Measurements from ENCODE around the gene MUC4.

MUC4 gene

GRCh38 chr3:195815169-195815771 is 3.5 kb upstream of the MUC4 start:
- no peak for TF ChIP-seq CTCF (conservative IDR thresholded peaks at IDR 0.05)
- TF ChIP-seq ZFX (IDR thresholded peaks at IDR 0.05) = no peak
- H3K27ac ChIP-seq = no peak overlapping the region

GRCh38 chr3:195813916-195814640 is 2.3 kb upstream of the MUC4 start:
- TF ChIP-seq ZFX (IDR thresholded peaks at IDR 0.05) (no peak), CTCF (conservative IDR thresholded peaks at IDR 0.05) (no peak)
- H3K27ac ChIP-seq = no peak overlapping the region

- no peak for TF ChIP-seq CTCF (conservative IDR thresholded peaks at IDR 0.05)
- TF ChIP-seq ZFX (IDR thresholded peaks at IDR 0.05) = no peak
- no peak overlapping the region for H3K27ac ChIP-seq
These were observed 637 bp upstream of the MUC4 start for GRCh38 chr3:195812366-195812765.

GRCh38 chr3:195810455-195810845 is 1.3 kb downstream of the MUC4 start:
- TF ChIP-seq ZFX (IDR thresholded peaks at IDR 0.05) (no peak), CTCF (conservative IDR thresholded peaks at IDR 0.05) (no peak)
- H3K27ac ChIP-seq = no peak overlapping the region

- no peak for TF ChIP-seq CTCF (conservative IDR thresholded peaks at IDR 0.05)
- TF ChIP-seq ZFX (IDR thresholded peaks at IDR 0.05) = no peak
- no peak overlapping the region for H3K27ac ChIP-seq
These were observed 1.8 kb downstream of the MUC4 start for GRCh38 chr3:195809796-195810454.

GRCh38 chr3:195809291-195809785 is 2.4 kb downstream of the MUC4 start:
- TF ChIP-seq CTCF (conservative IDR thresholded peaks at IDR 0.05) (no peak), ZFX (IDR thresholded peaks at IDR 0.05) (no peak)
- H3K27ac ChIP-seq = no peak overlapping the region

GRCh38 chr3:195808741-195809290 is 2.9 kb downstream of the MUC4 start:
- TF ChIP-seq ZFX (IDR thresholded peaks at IDR 0.05) = no peak
- TF ChIP-seq CTCF (conservative IDR thresholded peaks at IDR 0.05) = no peak
- H3K27ac ChIP-seq = no peak overlapping the region
